ENCODE measurements around the gene ANKRD37.

Gene ANKRD37

GRCh38 chr4:185364886-185365285, 31.8 kb upstream of the ANKRD37 start:
- no peak for DNase-seq (ENCODE audit: low spot score)
- in situ Hi-C loops (cut with MboI; ENCODE audit: low pct_unique_long_range_greater_than_20kb, low sequenced_read_pairs, unreplicated experiment), result no loop called here
- TF ChIP-seq CTCF (IDR thresholded peaks at IDR 0.05; ENCODE audit: extremely low read depth, insufficient read depth, missing control alignments), result no peak

DNA sequence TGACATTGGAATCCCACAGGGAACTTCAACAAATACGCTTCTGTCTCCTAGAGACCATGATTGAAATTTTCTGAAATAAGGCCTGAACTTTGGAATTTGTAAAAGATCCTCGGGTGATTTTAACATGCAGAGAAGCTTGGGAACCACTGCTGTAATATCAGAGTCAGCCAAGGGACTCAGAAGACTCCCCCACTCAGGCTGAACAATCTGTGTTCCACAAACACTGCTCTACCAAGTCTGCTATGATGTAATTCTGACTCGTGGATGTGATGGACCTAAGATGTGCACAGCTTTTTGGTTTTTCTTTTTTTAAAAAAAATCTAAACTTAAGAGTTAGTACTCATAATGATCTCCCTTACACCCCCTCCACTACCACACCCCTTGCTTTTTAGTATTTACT, 26.9 kb upstream of the ANKRD37 start:
- no peak for TF ChIP-seq CTCF (IDR thresholded peaks at IDR 0.05; ENCODE audit: extremely low read depth, insufficient read depth, missing control alignments)
- in situ Hi-C loops (cut with MboI; ENCODE audit: low pct_unique_long_range_greater_than_20kb, low sequenced_read_pairs, unreplicated experiment), result no loop called here
- no peak for DNase-seq (ENCODE audit: low spot score)

DNA sequence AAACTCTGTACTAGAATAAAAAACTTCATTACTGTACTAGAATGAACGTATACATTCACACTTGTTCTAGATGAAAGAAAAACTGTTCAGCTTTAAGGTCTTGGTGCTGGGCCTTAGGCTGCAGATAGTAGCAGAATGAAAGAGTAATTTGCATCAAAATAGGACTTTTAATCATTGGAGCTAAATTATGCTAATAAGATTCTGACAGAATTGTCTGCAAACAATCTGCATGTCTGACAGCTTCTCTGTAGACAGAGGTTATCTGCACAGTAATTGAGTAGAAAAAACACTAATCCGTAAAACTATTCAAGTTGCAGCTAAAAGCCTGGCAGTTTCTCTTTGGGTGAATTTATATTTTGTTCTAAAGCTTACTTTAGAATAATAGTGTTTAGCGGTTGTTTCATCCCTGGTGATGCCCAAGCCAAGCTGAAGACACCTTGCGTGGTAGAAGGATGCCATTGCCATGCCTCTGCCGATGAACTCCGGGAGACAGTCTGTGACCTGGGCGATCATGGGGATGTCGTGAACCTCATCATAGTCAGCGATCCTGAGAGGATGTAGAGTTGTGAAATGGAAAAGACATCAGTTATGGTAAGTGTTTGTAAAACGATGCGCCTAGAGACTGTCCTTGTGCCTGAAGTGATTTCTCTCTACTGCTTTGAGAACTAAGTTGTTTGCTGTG, 26.2 kb upstream of the ANKRD37 start:
- no peak for TF ChIP-seq CTCF (IDR thresholded peaks at IDR 0.05; ENCODE audit: extremely low read depth, insufficient read depth, missing control alignments)
- DNase-seq (ENCODE audit: low spot score), result no peak
- in situ Hi-C loops (cut with MboI; ENCODE audit: low pct_unique_long_range_greater_than_20kb, low sequenced_read_pairs, unreplicated experiment), result no loop called here

DNA sequence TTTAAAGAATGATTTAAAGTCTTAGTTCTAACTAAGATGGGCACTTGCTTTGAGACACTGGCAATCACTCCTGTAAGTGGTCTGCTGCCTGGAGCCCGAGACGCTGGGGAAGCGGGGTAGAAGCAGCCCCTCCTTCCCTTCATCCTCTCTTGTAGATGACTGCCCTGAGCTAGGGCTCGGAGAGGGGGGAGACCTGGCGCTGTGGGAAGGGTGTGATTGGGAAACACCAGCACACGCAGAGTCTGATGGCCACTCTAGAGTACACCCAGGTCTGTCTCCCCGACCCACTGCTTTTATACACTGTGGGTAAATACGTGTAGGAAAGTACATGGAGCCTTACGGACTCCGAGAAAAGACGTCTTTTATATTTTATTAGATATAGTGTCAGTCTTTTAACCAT, 24.9 kb upstream of the ANKRD37 start:
- in situ Hi-C loops (cut with MboI; ENCODE audit: low pct_unique_long_range_greater_than_20kb, low sequenced_read_pairs, unreplicated experiment), result no loop called here
- DNase-seq (ENCODE audit: low spot score), result no peak
- TF ChIP-seq CTCF (IDR thresholded peaks at IDR 0.05; ENCODE audit: extremely low read depth, insufficient read depth, missing control alignments), result no peak

- TF ChIP-seq CTCF (IDR thresholded peaks at IDR 0.05; ENCODE audit: extremely low read depth, insufficient read depth, missing control alignments), result no peak
- no peak for DNase-seq (ENCODE audit: low spot score)
- in situ Hi-C loops (cut with MboI; ENCODE audit: low pct_unique_long_range_greater_than_20kb, low sequenced_read_pairs, unreplicated experiment), result no loop called here
Observed at GRCh38 chr4:185374027-185374426, 22.6 kb upstream of the ANKRD37 start.

DNA sequence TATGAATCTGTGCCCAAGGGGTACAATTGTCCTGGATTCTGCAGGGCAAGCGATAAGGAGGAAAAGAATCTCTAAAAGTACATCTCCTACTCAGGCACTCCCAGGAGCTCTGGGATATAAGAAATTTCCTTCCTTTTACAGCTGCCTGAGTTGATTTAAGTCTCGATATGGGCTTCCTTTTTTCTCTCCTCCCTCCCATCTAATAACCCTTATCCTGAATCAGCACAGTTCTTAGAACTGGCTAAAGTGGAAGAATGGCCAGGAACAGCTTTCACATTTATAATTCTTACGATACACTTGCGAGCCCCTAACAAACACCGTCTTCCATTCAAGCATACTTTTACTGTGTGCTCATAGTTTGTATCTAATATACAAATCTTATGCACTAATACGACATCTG, 22.1 kb upstream of the ANKRD37 start:
- no peak for TF ChIP-seq CTCF (IDR thresholded peaks at IDR 0.05; ENCODE audit: extremely low read depth, insufficient read depth, missing control alignments)
- DNase-seq (ENCODE audit: low spot score), result no peak
- in situ Hi-C loops (cut with MboI; ENCODE audit: low pct_unique_long_range_greater_than_20kb, low sequenced_read_pairs, unreplicated experiment), result no loop called here
